K562 (cell line): ENCODE results near the gene AIRE. TPM values are rescaled to one million over a fixed set of nuclear protein-coding genes. Genes with fewer than 3 reads are reported as not detected.

Experiments used
- CREB3 ChIP-seq: fragments of 450-650 bp; conservative IDR thresholded peaks from 2 replicates; pipeline ENCODE4 v1.6.1; 2016; ENCODE audit warnings: missing genetic modification characterization, low read depth, mild to moderate bottlenecking, missing compliant biosample characterization, moderate library complexity
- ELF1 ChIP-seq: fragments of 200-800 bp; sonication (Bioruptor generic); IDR thresholded peaks from 2 replicates; pipeline ENCODE4 v1.6.1; 2016; ENCODE audit warnings: missing genetic modification characterization, missing compliant biosample characterization
- EP400 ChIP-seq: fragments of 450-650 bp; IDR thresholded peaks from 2 replicates; pipeline ENCODE4 v1.6.1; 2017; ENCODE audit warnings: antibody characterized with exemption, mild to moderate bottlenecking, moderate library complexity
- ETS1 ChIP-seq: conservative IDR thresholded peaks from 2 replicates; pipeline ENCODE4 v1.6.1; 2011; ENCODE audit warnings: low read depth, mild to moderate bottlenecking, low read length; ENCODE audit not compliant: control insufficient read depth
- ETS2 ChIP-seq: IDR thresholded peaks from 2 replicates; pipeline ENCODE4 v1.6.1; 2016; ENCODE audit warnings: borderline replicate concordance, missing genetic modification characterization, mild to moderate bottlenecking, moderate library complexity, missing compliant biosample characterization; ENCODE audit not compliant: poor library complexity, severe bottlenecking
- ETV5 ChIP-seq: sonication (generic); formaldehyde crosslinking; IDR thresholded peaks from 2 replicates; pipeline ENCODE4 v1.4.0; 2020; ENCODE audit warnings: low read depth, mild to moderate bottlenecking, missing genetic modification reagents
- EWSR1 ChIP-seq: fragments of 450-650 bp; IDR thresholded peaks from 2 replicates; pipeline ENCODE4 v1.6.1; 2018; ENCODE audit warnings: borderline replicate concordance, mild to moderate bottlenecking, low read depth, moderate library complexity; ENCODE audit not compliant: partially characterized antibody
- FUS ChIP-seq: fragments of 200-400 bp; formaldehyde crosslinking; optimal IDR thresholded peaks from 2 replicates; pipeline ENCODE3; 2017; ENCODE audit warnings: low read depth, low read length
- HNRNPK ChIP-seq: fragments of 200-400 bp; formaldehyde crosslinking; IDR thresholded peaks from one replicate; pipeline ENCODE4 v1.6.1; 2018; ENCODE audit warnings: mild to moderate bottlenecking, low read depth, low read length; ENCODE audit not compliant: poor library complexity, severe bottlenecking
- HOXB6 ChIP-seq: fragments of 250-450 bp; sonication (Bioruptor Pico); IDR thresholded peaks from 2 replicates; pipeline ENCODE4 v1.5.1; 2022; ENCODE audit warnings: mild to moderate bottlenecking, borderline replicate concordance
- IRF2 ChIP-seq: sonication (generic); formaldehyde crosslinking; IDR thresholded peaks from 2 replicates; pipeline ENCODE4 v1.8.1; 2022; ENCODE audit warnings: mild to moderate bottlenecking, missing genetic modification reagents
- MITF ChIP-seq: IDR thresholded peaks from 2 replicates; pipeline ENCODE4 v1.6.1; 2014; ENCODE audit warnings: antibody characterized with exemption
- MTA3 ChIP-seq: fragments of 450-650 bp; formaldehyde crosslinking; IDR thresholded peaks from 2 replicates; pipeline ENCODE4 v1.6.1; 2017; ENCODE audit warnings: mild to moderate bottlenecking, borderline replicate concordance
- NFE2 ChIP-seq: IDR thresholded peaks from 2 replicates; pipeline ENCODE4 v1.6.1; 2014; ENCODE audit warnings: antibody characterized with exemption, low read depth
- POLR2H ChIP-seq: IDR thresholded peaks from 2 replicates; pipeline ENCODE4 v1.6.1; 2016; ENCODE audit warnings: missing genetic modification characterization, low read depth, mild to moderate bottlenecking, control low read depth, missing compliant biosample characterization, moderate library complexity
- POLR3G ChIP-seq: IDR thresholded peaks from 2 replicates; pipeline ENCODE4 v1.6.1; 2011; ENCODE audit not compliant: insufficient read length, insufficient replicate concordance; ENCODE audit errors: extremely low read depth
- PTTG1 ChIP-seq: fragments of 450-650 bp; IDR thresholded peaks from 2 replicates; pipeline ENCODE4 v1.6.1; 2016; ENCODE audit warnings: low read depth, mild to moderate bottlenecking, missing genetic modification characterization, missing compliant biosample characterization
- RNF2 ChIP-seq: sonication (generic); IDR thresholded peaks from 2 replicates; pipeline ENCODE4 v1.6.1; 2016
- SIN3B ChIP-seq: fragments of 450-650 bp; IDR thresholded peaks from 2 replicates; pipeline ENCODE4 v1.6.1; 2017; ENCODE audit warnings: low read depth, mild to moderate bottlenecking, moderate library complexity
- SUPT5H ChIP-seq: fragments of 450-650 bp; IDR thresholded peaks from 2 replicates; pipeline ENCODE4 v1.6.1; 2016
- WHSC1 ChIP-seq: IDR thresholded peaks from one replicate; pipeline ENCODE4 v1.6.1; 2012; ENCODE audit warnings: low read length, control low read depth, inconsistent platforms
- ZC3H8 ChIP-seq: fragments of 450-650 bp; IDR thresholded peaks from 2 replicates; pipeline ENCODE4 v1.6.1; 2017
- ZNF79 ChIP-seq: fragments of 250-450 bp; sonication (Bioruptor Pico); IDR thresholded peaks from 2 replicates; pipeline ENCODE4 v1.4.0; 2020; ENCODE audit warnings: low read depth, mild to moderate bottlenecking, moderate library complexity
- ZSCAN32 ChIP-seq: fragments of 450-650 bp; formaldehyde crosslinking; IDR thresholded peaks from 2 replicates; pipeline ENCODE4 v1.4.0; 2020; ENCODE audit warnings: mild to moderate bottlenecking, moderate library complexity
- polyA plus RNA-seq, 8 experiments: library from polyadenylated mRNA; depleted of rRNA in 4 of 8; stranded (reverse) in 5 of 8; unstranded in 3 of 8; fragments of >200 nt; fragmentation: Nextera tagmentation in 2 of 8; fragmentation: Illumina TruSeq in 1 of 8; extraction: Ambion mirVana in 2 of 8; extraction: Trizol in 1 of 8; gene quantifications; 2 replicates each; pipeline versions ENCODE4 v1.2.1 to v1.2.3, GENCODE V29; 2011 to 2014; ENCODE audit warnings: inconsistent platforms in 1 of 8, missing spikeins in 1 of 8
- total RNA-seq, 7 experiments: library from RNA; depleted of rRNA in 6 of 7; stranded (reverse); fragments of >200 nt in 6 of 7; fragmentation: Illumina TruSeq in 2 of 7; extraction: Trizol in 2 of 7; gene quantifications; 2 replicates each; pipeline versions ENCODE4 v1.2.1 to v1.2.3, GENCODE V29; 2011 to 2021; ENCODE audit warnings: low replicate concordance in 1 of 7

AIRE gene
- total and polyA plus RNA-seq, 9 of the 15 experiments (the other 6 are each of a cell fraction or from before 2014, with no cell fraction given), result 0.01 TPM; not detected in 8

- peak; percentile 19 for TF ChIP-seq SUPT5H
- no peak for TF ChIP-seq NFE2
- no peak for TF ChIP-seq MITF
- TF ChIP-seq ETV5 (CRISPR knock-in tag), result peak; percentile 73
- TF ChIP-seq ETS2 (tag), result no peak
- no peak for TF ChIP-seq EP400
- TF ChIP-seq WHSC1, result no peak
- no peak for TF ChIP-seq POLR3G
- no peak for TF ChIP-seq FUS
- TF ChIP-seq CREB3, result no peak
- no peak for TF ChIP-seq HNRNPK
- TF ChIP-seq PTTG1 (tag), result no peak
- TF ChIP-seq POLR2H (tag), result no peak
- no peak for TF ChIP-seq ZNF79 (CRISPR knock-in tag)
- no peak for TF ChIP-seq HOXB6 (CRISPR knock-in tag)
- TF ChIP-seq MTA3, result 0 out of 2 replicates have a peak, but pooled peaks have one; percentile 37
- TF ChIP-seq ELF1 (tag), result peak; percentile 89
- no peak for TF ChIP-seq RNF2
- TF ChIP-seq IRF2 (CRISPR knock-in tag), result no peak
- no peak for TF ChIP-seq EWSR1
- peak; percentile 56; the same call in 1 of the 2 replicates for TF ChIP-seq ETS1
- TF ChIP-seq ZC3H8, result no peak
- TF ChIP-seq ZSCAN32 (CRISPR knock-in tag), result no peak
- peak; percentile 15; the same call in 1 of the 2 replicates for TF ChIP-seq SIN3B
These were observed 14.7 kb downstream of the AIRE start (continued) for GRCh38 chr21:44300262-44300959.
